ENCODE results near the gene CD274. TPM values are rescaled to one million over a fixed set of nuclear protein-coding genes. Genes with fewer than 3 reads are reported as not detected.

Gene CD274
- total and polyA plus RNA-seq, 8 donors: 0.46 to 33.3 (median 1.5) TPM; not detected in 2

- TF ChIP-seq POLR2A (IDR thresholded peaks at IDR 0.05): no peak
- 67 to 85% (median 79%) methylated on average over 2 of the region's 2 CpGs for WGBS, 5 donors
- no peaks in the 10 kb centered on the region for H3K27me3 ChIP-seq
- no peak for DNase-seq
- intact Hi-C loops (cut with DNase I; ENCODE audit: low total_unique reads): no loop called here
- H3K4me1 ChIP-seq: no peaks in the 10 kb centered on the region
- no peaks in the 10 kb centered on the region for H3K36me3 ChIP-seq
- H3K9me3 ChIP-seq: no peaks in the 10 kb centered on the region
- no peak overlapping the region for H3K27ac ChIP-seq
- no peak overlapping the region for H3K4me3 ChIP-seq
Measured at GRCh38 chr9:5478206-5478605, 27.9 kb downstream of the CD274 start.

- WGBS, 5 donors: 29 to 51% (median 38%) methylated on average over 3 of the region's 3 CpGs
- no peak for DNase-seq
- intact Hi-C loops (cut with DNase I; ENCODE audit: low total_unique reads): no loop called here
Measured at GRCh38 chr9:5479994-5480694, 29.8 kb downstream of the CD274 start.

GRCh38 chr9:5480919-5481318 lies 30.6 kb downstream of the CD274 start:
- no peak overlapping the region for H3K27ac ChIP-seq
- H3K27me3 ChIP-seq: no peaks in the 10 kb centered on the region
- no peaks in the 10 kb centered on the region for H3K36me3 ChIP-seq
- no peaks in the 10 kb centered on the region for H3K9me3 ChIP-seq
- no peaks in the 10 kb centered on the region for H3K4me1 ChIP-seq
- DNase-seq: no peak
- TF ChIP-seq POLR2A (IDR thresholded peaks at IDR 0.05) (no peak), CTCF (IDR thresholded peaks at IDR 0.05) (no peak), POLR2AphosphoS5 (IDR thresholded peaks at IDR 0.05) (no peak), EP300 (IDR thresholded peaks at IDR 0.05) (no peak)
- 85 to 94% (median 88%) methylated on average over 4 of the region's 4 CpGs for WGBS, 5 donors
- intact Hi-C loops (cut with DNase I; ENCODE audit: low total_unique reads): no loop called here
- H3K4me3 ChIP-seq: no peak overlapping the region

More at GRCh38 chr9:5479994-5480694, 29.8 kb downstream of the CD274 start:
- H3K27ac ChIP-seq: no peak overlapping the region
- no peaks in the 10 kb centered on the region for H3K9me3 ChIP-seq
- TF ChIP-seq POLR2A (IDR thresholded peaks at IDR 0.05) (no peak), CTCF (IDR thresholded peaks at IDR 0.05) (no peak), EP300 (IDR thresholded peaks at IDR 0.05) (no peak), POLR2AphosphoS5 (IDR thresholded peaks at IDR 0.05) (no peak)
- no peak overlapping the region for H3K4me3 ChIP-seq
- H3K36me3 ChIP-seq: no peaks in the 10 kb centered on the region
- H3K4me1 ChIP-seq: no peaks in the 10 kb centered on the region
- H3K27me3 ChIP-seq: no peaks in the 10 kb centered on the region

GRCh38 chr9:5481322-5482040 lies 31.1 kb downstream of the CD274 start:
- Histone ChIP-seq H3K4me1 (no peaks in the 10 kb centered on the region), H3K36me3 (no peaks in the 10 kb centered on the region), H3K4me3 (no peak overlapping the region), H3K9me3 (no peaks in the 10 kb centered on the region), H3K27ac (no peak overlapping the region), H3K27me3 (no peaks in the 10 kb centered on the region)
- 89 to 96% (median 90%) methylated on average over 5 of the region's 5 CpGs for WGBS, 5 donors
- no peak for TF ChIP-seq EP300 (IDR thresholded peaks at IDR 0.05)
- no peak for TF ChIP-seq CTCF (IDR thresholded peaks at IDR 0.05)
- no peak for TF ChIP-seq POLR2A (IDR thresholded peaks at IDR 0.05)
- no peak for TF ChIP-seq POLR2AphosphoS5 (IDR thresholded peaks at IDR 0.05)
- no peak for DNase-seq
- intact Hi-C loops (cut with DNase I; ENCODE audit: low total_unique reads): no loop called here

- Histone ChIP-seq H3K36me3 (no peaks in the 10 kb centered on the region), H3K9me3 (no peaks in the 10 kb centered on the region), H3K27me3 (no peaks in the 10 kb centered on the region), H3K27ac (no peak overlapping the region), H3K4me1 (no peaks in the 10 kb centered on the region), H3K4me3 (no peak overlapping the region)
- TF ChIP-seq POLR2A (IDR thresholded peaks at IDR 0.05) (no peak), CTCF (IDR thresholded peaks at IDR 0.05) (no peak), POLR2AphosphoS5 (IDR thresholded peaks at IDR 0.05) (no peak), EP300 (IDR thresholded peaks at IDR 0.05) (no peak)
- intact Hi-C loops (cut with DNase I; ENCODE audit: low total_unique reads): no loop called here
- 86 to 95% (median 92%) methylated on average over 8 of the region's 8 CpGs for WGBS, 5 donors
- no peak for DNase-seq
Measured at GRCh38 chr9:5482194-5482593, 31.9 kb downstream of the CD274 start.

Data from stomach (tissue), 9 donors.